Lung (tissue), 12 donors: ENCODE results near the gene NKD2. TPM values are rescaled to one million over a fixed set of nuclear protein-coding genes. Genes with fewer than 3 reads are reported as not detected.

Source experiments
- ATAC-seq: fragments of 200-7000 bp; cut with Tn5 transposase; one replicate; pipeline ENCODE4 v1.9.1; 2020; ENCODE audit warnings: moderate number of reproducible peaks; ENCODE audit not compliant: insufficient read depth, low FRiP score
- DNase-seq, 3 donors: peaks; one replicate each; pipeline ENCODE4 v3.0.0-alpha.2; 2013 to 2017
- H3K27ac ChIP-seq, 2 donors: one replicate each; pipeline ENCODE4 v1.5.1; 2013; ENCODE audit warnings: mild to moderate bottlenecking in 2 of 2, moderate library complexity in 2 of 2, control low read depth in 1 of 2, inconsistent platforms in 1 of 2, low read depth in 1 of 2, low read length in 1 of 2
- H3K27me3 ChIP-seq, 3 donors: one replicate each; pipeline ENCODE4 v1.5.1; 2013; ENCODE audit warnings: low read length in 2 of 3; ENCODE audit not compliant: control insufficient read depth in 3 of 3, insufficient read depth in 3 of 3
- H3K36me3 ChIP-seq, 4 donors: one replicate each; pipeline ENCODE4 v1.5.1; 2013; ENCODE audit warnings: low read length in 4 of 4, mild to moderate bottlenecking in 1 of 4, moderate library complexity in 1 of 4; ENCODE audit not compliant: control insufficient read depth in 4 of 4, insufficient read depth in 4 of 4
- H3K4me1 ChIP-seq, 5 donors: one replicate each; pipeline ENCODE4 v1.5.1; 2013; ENCODE audit warnings: low read length in 5 of 5, mild to moderate bottlenecking in 2 of 5, moderate library complexity in 1 of 5; ENCODE audit not compliant: control insufficient read depth in 5 of 5, insufficient read depth in 5 of 5
- H3K4me3 ChIP-seq: one replicate; pipeline ENCODE4 v1.5.1; 2013; ENCODE audit warnings: mild to moderate bottlenecking, control low read depth, moderate library complexity
- H3K9ac ChIP-seq, 2 donors: one replicate each; pipeline ENCODE4 v1.5.1; 2013; ENCODE audit warnings: low read length in 2 of 2, control low read depth in 1 of 2; ENCODE audit not compliant: insufficient read depth in 1 of 2
- H3K9me3 ChIP-seq, 4 donors: one replicate each; pipeline ENCODE4 v1.5.1; 2013; ENCODE audit warnings: low read length in 3 of 4, mild to moderate bottlenecking in 1 of 4, moderate library complexity in 1 of 4; ENCODE audit not compliant: control insufficient read depth in 4 of 4, insufficient read depth in 3 of 4
- CTCF ChIP-seq: IDR thresholded peaks from 2 replicates; pipeline ENCODE4 v1.5.1; 2012; ENCODE audit warnings: mild to moderate bottlenecking; ENCODE audit errors: control extremely low read depth, extremely low read depth
- WGBS, 2 donors: extraction: QIAGEN DNeasy Blood & Tissue Kit; methylation state at CpG; one replicate each; pipeline ENCODE4 v1.1.7; 2013; 5-methylcytosine and 5-hydroxymethylcytosine counted together
- polyA plus RNA-seq, 2 donors: library from polyadenylated mRNA; stranded (reverse); fragments of 200-250 nt; gene quantifications; one replicate each; pipeline ENCODE4 v1.2.1, GENCODE V29; 2013
- total RNA-seq, 2 donors: library from RNA; depleted of rRNA in 1 of 2; stranded (reverse); fragments of >200 nt in 1 of 2; gene quantifications; one replicate each; pipeline ENCODE4 v1.2.1, GENCODE V29; 2014 to 2021
- donor health status: control.
- donor health status: control.
- donor health status: Bipolar disorder and iron deficiency.
- donor health status: healthy.
- donor health status: DM: yes; HTN: yes; CAD: no.

NKD2 gene
- total and polyA plus RNA-seq, 4 donors, result 9.9 to 88.0 (median 48.4) TPM

- Histone ChIP-seq H3K27me3 (peaks cover 0 to 9% (median 1%) of the 10 kb centered on the region in 3 donors), H3K9me3 (peaks cover 0 to 3% (median 0%) of the 10 kb centered on the region in 4 donors), H3K9ac (peak overlapping the region in 1 of 2 donors; percentile 25), H3K27ac (peak overlapping the region in 1 of 2 donors; percentile 61), H3K4me1 (peaks cover 0 to 24% (median 3%) of the 10 kb centered on the region in 5 donors), H3K36me3 (no peaks in the 10 kb centered on the region), H3K4me3 (peak overlapping the region; percentile 31)
- TF ChIP-seq CTCF, result no peak
- ATAC-seq, result peak; percentile 45
- DNase-seq, result peak; percentile 86 to 87 (median 86)
- WGBS, 2 donors, result 1 to 3% methylated on average over 54 to 88 of the region's 88 CpGs
Observed at GRCh38 chr5:1004461-1005248, 3.9 kb upstream of the NKD2 start.

- DNase-seq (peak in 1 of 3 donors; percentile 9), ATAC-seq (no peak)
- Histone ChIP-seq H3K4me3 (peak overlapping the region; percentile 31), H3K9me3 (peaks cover 0 to 3% (median 0%) of the 10 kb centered on the region in 4 donors), H3K36me3 (no peaks in the 10 kb centered on the region), H3K9ac (no peak overlapping the region), H3K27me3 (peaks cover 0 to 9% (median 7%) of the 10 kb centered on the region in 3 donors), H3K4me1 (peaks cover 0 to 27% (median 4%) of the 10 kb centered on the region in 5 donors), H3K27ac (peak overlapping the region in 1 of 2 donors; percentile 61)
- no peak for TF ChIP-seq CTCF
- WGBS, 2 donors, result 40 to 61% methylated on average over 24 to 47 of the region's 47 CpGs
Observed at GRCh38 chr5:1005249-1005851, 3.3 kb upstream of the NKD2 start.

- Histone ChIP-seq H3K4me1 (peaks cover 0 to 27% (median 4%) of the 10 kb centered on the region in 5 donors), H3K9ac (no peak overlapping the region), H3K27me3 (peaks cover 0 to 9% (median 7%) of the 10 kb centered on the region in 3 donors), H3K9me3 (peaks cover 0 to 3% (median 0%) of the 10 kb centered on the region in 4 donors), H3K4me3 (no peak overlapping the region), H3K36me3 (no peaks in the 10 kb centered on the region), H3K27ac (no peak overlapping the region)
- DNase-seq (peak in 1 of 3 donors; percentile 9), ATAC-seq (no peak)
- 95 to 96% methylated on average over 13 of the region's 13 CpGs for WGBS, 2 donors
- no peak for TF ChIP-seq CTCF
Observed at GRCh38 chr5:1005904-1006655, 2.5 kb upstream of the NKD2 start.
